KMS-11 (cell line): ENCODE data around the gene EPPIN.

Experiments
- H2AFZ ChIP-seq: fragments of 200-600 bp; sonication (generic); 2 replicates; pipeline ENCODE4 v1.6.1; 2016; ENCODE audit warnings: antibody characterized with exemption, mixed run types, low read depth
- H3K27ac ChIP-seq: fragments of 200-600 bp; sonication (generic); 2 replicates; pipeline ENCODE4 v1.6.1; 2016; ENCODE audit warnings: mild to moderate bottlenecking, mixed run types
- H3K27me3 ChIP-seq: fragments of 200-600 bp; sonication (generic); 2 replicates; pipeline ENCODE4 v1.6.1; 2017; ENCODE audit warnings: mild to moderate bottlenecking, low read depth, mixed run types, moderate library complexity; ENCODE audit not compliant: insufficient read depth
- H3K36me3 ChIP-seq: fragments of 200-600 bp; sonication (generic); 2 replicates; pipeline ENCODE4 v1.6.1; 2017; ENCODE audit warnings: mild to moderate bottlenecking, mixed run types; ENCODE audit not compliant: insufficient read depth
- H3K4me1 ChIP-seq: fragments of 200-600 bp; sonication (generic); 2 replicates; pipeline ENCODE4 v1.6.1; 2016; ENCODE audit warnings: mild to moderate bottlenecking, low read depth, mixed run types; ENCODE audit not compliant: poor library complexity, severe bottlenecking
- H3K4me2 ChIP-seq: fragments of 200-600 bp; sonication (generic); 2 replicates; pipeline ENCODE4 v1.7.0; 2016; ENCODE audit warnings: mild to moderate bottlenecking, mixed run types
- H3K4me3 ChIP-seq: fragments of 200-600 bp; sonication (generic); IDR thresholded peaks from 2 replicates; pipeline ENCODE4 v1.6.1; 2017; ENCODE audit warnings: low read depth, low read length, mixed read lengths; ENCODE audit not compliant: insufficient read depth
- H3K79me2 ChIP-seq: fragments of 200-600 bp; sonication (generic); 2 replicates; pipeline ENCODE4 v1.6.1; 2016; ENCODE audit warnings: low read depth, mixed run types; ENCODE audit not compliant: insufficient read depth
- H3K9ac ChIP-seq: fragments of 200-600 bp; sonication (generic); 2 replicates; pipeline ENCODE4 v1.6.1; 2016; ENCODE audit warnings: mild to moderate bottlenecking, mixed run types
- H4K20me1 ChIP-seq: fragments of 200-600 bp; sonication (generic); 2 replicates; pipeline ENCODE4 v1.6.1; 2016; ENCODE audit warnings: mild to moderate bottlenecking, mixed run types; ENCODE audit not compliant: insufficient read depth
- TF ChIP-seq, protein P1 (sequence below): fragments of 200-600 bp; sonication (generic); conservative IDR thresholded peaks from 2 replicates; pipeline ENCODE4 v1.6.1; 2017; ENCODE audit warnings: low read depth, mild to moderate bottlenecking, antibody characterized with exemption, low read length, moderate library complexity, mixed read lengths

The EPPIN gene

DNA sequence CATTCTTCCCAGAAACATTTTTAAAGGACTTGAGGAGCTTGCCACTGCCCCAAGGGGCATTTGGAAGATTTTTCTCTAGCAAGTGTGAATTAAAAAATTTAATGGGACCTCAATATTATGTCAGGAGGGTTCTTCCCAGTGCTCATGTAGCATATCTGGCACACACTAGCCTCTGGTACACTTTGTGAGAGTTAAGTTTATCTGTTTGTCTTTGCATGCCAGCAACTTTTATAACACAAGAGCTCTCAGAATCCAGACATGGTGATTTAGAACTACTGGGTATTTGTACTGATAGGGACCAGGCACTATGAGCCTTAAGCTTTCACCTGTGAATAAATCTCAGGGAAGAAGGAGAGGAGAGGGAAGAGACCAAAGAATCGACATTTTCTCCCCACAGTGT, 44.6 kb downstream of the EPPIN start:
- Histone ChIP-seq H3K4me1 (peaks cover 19% of the 10 kb centered on the region), H4K20me1 (no peaks in the 10 kb centered on the region), H3K27ac (no peak overlapping the region), H2AFZ (no peak overlapping the region), H3K4me3 (no peak overlapping the region), H3K4me2 (no peak overlapping the region), H3K36me3 (no peaks in the 10 kb centered on the region), H3K9ac (no peak overlapping the region), H3K27me3 (no peaks in the 10 kb centered on the region), H3K79me2 (no peaks in the 10 kb centered on the region)
- TF ChIP-seq, protein P1, sequence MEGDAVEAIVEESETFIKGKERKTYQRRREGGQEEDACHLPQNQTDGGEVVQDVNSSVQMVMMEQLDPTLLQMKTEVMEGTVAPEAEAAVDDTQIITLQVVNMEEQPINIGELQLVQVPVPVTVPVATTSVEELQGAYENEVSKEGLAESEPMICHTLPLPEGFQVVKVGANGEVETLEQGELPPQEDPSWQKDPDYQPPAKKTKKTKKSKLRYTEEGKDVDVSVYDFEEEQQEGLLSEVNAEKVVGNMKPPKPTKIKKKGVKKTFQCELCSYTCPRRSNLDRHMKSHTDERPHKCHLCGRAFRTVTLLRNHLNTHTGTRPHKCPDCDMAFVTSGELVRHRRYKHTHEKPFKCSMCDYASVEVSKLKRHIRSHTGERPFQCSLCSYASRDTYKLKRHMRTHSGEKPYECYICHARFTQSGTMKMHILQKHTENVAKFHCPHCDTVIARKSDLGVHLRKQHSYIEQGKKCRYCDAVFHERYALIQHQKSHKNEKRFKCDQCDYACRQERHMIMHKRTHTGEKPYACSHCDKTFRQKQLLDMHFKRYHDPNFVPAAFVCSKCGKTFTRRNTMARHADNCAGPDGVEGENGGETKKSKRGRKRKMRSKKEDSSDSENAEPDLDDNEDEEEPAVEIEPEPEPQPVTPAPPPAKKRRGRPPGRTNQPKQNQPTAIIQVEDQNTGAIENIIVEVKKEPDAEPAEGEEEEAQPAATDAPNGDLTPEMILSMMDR, result no peak

DNA sequence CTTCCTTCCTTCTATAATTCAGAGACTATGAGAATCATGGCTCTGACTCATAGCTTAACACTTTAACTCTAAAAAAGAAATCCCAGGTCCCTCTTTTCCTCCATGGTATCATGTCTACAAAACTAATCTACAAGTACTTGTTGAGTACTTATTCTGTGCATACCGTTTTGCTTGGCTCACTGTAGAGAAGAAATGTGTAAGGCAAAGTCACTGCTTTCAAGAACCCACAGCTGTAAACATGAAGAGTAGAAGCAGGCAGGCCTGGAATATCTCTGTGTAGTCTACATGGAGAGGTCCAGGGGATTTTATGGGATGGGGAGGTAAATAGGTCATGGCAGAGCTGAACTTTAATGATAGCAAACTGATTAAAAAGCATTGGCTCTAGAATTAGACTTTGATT, 45.6 kb downstream of the EPPIN start:
- no peaks in the 10 kb centered on the region for H3K36me3 ChIP-seq
- no peak overlapping the region for H3K4me2 ChIP-seq
- TF ChIP-seq, protein P1, result no peak

DNA sequence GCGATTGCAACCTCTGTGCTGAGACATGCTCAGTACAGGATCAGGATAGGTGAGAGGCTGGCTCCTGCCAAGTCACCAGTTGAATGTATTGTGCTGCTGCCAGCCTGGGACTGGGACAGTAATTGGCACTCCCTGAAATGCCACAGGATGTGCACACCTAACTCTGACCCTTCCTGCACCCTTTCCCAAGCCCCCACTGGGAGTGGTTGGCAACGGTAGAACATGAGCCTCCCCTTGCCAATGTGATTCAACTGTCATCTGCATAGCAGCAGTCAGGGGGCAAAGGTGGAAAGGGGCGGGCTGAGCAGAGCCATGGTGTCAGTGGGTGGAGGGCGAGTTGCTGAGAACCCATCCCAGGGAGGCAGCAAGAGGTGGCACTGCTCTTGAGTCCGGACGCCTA, 47.2 kb downstream of the EPPIN start:
- H3K27ac ChIP-seq, result no peak overlapping the region
- H2AFZ ChIP-seq, result no peak overlapping the region
- no peak overlapping the region for H3K4me3 ChIP-seq
- H3K4me2 ChIP-seq, result no peak overlapping the region
- no peaks in the 10 kb centered on the region for H3K36me3 ChIP-seq
- H3K27me3 ChIP-seq, result no peaks in the 10 kb centered on the region
- H3K79me2 ChIP-seq, result no peaks in the 10 kb centered on the region
- TF ChIP-seq, protein P1, result no peak
- no peaks in the 10 kb centered on the region for H3K4me1 ChIP-seq
- H4K20me1 ChIP-seq, result no peaks in the 10 kb centered on the region
- H3K9ac ChIP-seq, result no peak overlapping the region

More for the DNA sequence above, 45.6 kb downstream of the EPPIN start:
- Histone ChIP-seq H3K9ac (no peak overlapping the region), H3K4me1 (peaks cover 9% of the 10 kb centered on the region), H3K79me2 (no peaks in the 10 kb centered on the region), H3K27ac (no peak overlapping the region), H2AFZ (no peak overlapping the region), H3K4me3 (no peak overlapping the region), H4K20me1 (no peaks in the 10 kb centered on the region), H3K27me3 (no peaks in the 10 kb centered on the region)

DNA sequence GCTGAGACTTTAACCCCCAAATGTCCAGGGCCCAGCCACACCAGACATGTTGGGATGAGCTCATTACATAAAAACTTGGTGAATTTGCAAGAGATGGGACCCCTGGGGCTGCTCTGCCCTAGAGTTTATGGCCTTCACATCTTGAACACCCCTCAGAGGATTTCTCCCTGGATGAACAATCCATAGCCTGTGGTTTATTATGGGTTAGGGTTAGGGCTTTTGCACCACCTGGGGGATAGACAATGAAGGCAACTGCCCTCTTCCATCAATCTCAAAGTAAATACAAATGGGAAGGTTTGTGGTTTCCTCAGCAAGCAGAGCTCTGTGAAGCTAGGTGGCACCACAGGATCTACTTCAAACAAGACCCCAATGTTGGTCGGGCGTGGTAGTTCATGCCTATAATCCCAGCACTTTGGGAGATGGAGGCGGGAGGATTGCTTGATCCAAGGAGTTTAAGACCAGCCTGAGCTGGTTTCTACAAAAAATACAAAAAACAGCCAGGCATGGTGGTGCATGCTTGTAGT, 49.2 kb downstream of the EPPIN start:
- Histone ChIP-seq H3K27me3 (no peaks in the 10 kb centered on the region), H3K9ac (no peak overlapping the region), H3K4me3 (no peak overlapping the region)

More for the DNA sequence above, 49.2 kb downstream of the EPPIN start:
- no peak overlapping the region for H2AFZ ChIP-seq
- TF ChIP-seq, protein P1, result no peak
- H4K20me1 ChIP-seq, result no peaks in the 10 kb centered on the region
- no peak overlapping the region for H3K4me2 ChIP-seq
- H3K27ac ChIP-seq, result no peak overlapping the region
- no peaks in the 10 kb centered on the region for H3K4me1 ChIP-seq
- H3K36me3 ChIP-seq, result no peaks in the 10 kb centered on the region
- no peaks in the 10 kb centered on the region for H3K79me2 ChIP-seq
